ENCODE data around the gene TBCA.

The TBCA gene, protein sequence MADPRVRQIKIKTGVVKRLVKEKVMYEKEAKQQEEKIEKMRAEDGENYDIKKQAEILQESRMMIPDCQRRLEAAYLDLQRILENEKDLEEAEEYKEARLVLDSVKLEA

DNA sequence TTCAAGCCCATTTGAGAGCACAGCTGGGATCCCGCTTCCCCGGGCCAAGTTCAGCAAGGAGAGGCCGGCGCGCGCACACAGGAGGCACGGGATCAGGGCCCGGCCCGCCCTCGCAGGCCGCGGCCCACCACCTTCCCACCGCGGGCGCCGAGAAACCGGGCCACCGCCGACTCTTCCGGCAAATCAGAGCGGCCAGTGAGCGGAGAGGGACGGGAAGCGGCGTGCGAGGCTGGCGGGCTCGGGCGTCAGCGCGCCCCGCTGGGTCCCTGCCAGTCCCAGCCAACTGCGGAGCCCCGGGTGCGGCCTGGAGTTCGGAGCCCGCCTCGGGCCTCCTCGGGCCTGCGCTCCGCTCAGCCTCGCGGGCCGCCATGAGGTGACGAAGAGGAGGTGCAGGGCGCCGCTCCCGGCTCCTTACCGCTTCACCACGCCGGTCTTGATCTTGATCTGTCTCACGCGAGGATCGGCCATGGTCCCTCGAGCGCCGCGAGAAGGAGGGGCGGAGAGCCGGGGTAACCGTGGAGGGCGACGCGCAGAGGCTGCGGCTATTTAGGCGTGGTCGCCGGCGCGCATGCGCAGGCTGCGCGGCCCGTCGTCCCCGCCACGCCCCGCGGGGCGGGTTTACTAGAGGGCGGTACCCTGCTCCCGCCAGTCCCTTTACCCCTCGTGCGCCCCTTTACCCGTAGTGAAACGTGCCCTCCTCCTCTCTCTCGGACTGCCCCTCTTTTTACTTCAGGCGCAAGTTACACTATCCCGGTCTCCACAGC is at the start of gene TBCA:
Gene TBCA (minus strand): TSS at position 550 of the 764 bp plus-strand sequence. CDS start 82 bp downstream, at position 468.
- DNase-seq (ENCODE audit: extremely low read depth, low read depth): peak; percentile 86
- TF ChIP-seq, protein P1, sequence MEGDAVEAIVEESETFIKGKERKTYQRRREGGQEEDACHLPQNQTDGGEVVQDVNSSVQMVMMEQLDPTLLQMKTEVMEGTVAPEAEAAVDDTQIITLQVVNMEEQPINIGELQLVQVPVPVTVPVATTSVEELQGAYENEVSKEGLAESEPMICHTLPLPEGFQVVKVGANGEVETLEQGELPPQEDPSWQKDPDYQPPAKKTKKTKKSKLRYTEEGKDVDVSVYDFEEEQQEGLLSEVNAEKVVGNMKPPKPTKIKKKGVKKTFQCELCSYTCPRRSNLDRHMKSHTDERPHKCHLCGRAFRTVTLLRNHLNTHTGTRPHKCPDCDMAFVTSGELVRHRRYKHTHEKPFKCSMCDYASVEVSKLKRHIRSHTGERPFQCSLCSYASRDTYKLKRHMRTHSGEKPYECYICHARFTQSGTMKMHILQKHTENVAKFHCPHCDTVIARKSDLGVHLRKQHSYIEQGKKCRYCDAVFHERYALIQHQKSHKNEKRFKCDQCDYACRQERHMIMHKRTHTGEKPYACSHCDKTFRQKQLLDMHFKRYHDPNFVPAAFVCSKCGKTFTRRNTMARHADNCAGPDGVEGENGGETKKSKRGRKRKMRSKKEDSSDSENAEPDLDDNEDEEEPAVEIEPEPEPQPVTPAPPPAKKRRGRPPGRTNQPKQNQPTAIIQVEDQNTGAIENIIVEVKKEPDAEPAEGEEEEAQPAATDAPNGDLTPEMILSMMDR (IDR thresholded peaks at IDR 0.05; ENCODE audit: low read depth, low read length): no peak; the same call in 1 of the 2 replicates

DNA sequence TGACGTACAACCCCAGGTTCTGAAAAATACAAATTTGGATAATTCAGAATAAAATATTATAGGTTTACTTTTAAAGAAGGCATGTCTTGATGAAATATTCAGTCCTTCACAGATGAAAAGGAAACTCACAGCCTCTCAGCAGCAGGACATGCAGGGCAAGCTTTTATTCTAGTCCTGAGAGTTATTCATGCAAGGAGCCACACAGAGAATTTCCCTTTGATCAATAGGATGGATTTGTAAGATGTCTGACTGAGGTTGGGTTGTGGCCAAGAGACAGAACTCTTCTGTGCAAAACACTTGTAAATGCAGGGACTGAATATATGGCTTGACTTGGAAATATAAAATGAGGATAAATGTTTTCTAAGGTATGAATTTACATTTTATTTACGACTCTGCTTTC is 48.8 kb upstream of the TBCA start:
- no peak for DNase-seq (ENCODE audit: extremely low read depth, low read depth)

DNA sequence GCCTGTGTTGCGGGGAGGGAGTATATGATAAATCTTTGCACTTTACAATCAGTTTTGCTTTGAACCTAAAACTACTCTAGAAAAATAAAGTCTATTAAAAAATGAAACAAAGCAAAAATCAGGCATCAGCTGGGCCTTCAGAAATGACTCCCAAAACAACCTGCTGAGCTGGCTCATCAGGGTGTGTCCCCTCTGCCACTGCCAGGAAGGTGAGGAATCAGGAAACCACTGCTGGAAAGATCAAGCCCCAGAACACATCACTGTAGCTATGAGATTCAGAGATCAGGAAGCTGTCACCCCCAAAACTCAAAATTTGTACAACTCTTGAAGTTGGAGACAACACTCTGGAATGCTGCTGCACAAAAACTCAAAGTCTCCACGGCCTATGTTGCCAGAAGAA is 40.5 kb upstream of the TBCA start:
- TF ChIP-seq, protein P1 (IDR thresholded peaks at IDR 0.05; ENCODE audit: low read depth, low read length): no peak

More for the DNA sequence above, 48.8 kb upstream of the TBCA start:
- TF ChIP-seq, protein P1 (IDR thresholded peaks at IDR 0.05; ENCODE audit: low read depth, low read length): no peak

DNA sequence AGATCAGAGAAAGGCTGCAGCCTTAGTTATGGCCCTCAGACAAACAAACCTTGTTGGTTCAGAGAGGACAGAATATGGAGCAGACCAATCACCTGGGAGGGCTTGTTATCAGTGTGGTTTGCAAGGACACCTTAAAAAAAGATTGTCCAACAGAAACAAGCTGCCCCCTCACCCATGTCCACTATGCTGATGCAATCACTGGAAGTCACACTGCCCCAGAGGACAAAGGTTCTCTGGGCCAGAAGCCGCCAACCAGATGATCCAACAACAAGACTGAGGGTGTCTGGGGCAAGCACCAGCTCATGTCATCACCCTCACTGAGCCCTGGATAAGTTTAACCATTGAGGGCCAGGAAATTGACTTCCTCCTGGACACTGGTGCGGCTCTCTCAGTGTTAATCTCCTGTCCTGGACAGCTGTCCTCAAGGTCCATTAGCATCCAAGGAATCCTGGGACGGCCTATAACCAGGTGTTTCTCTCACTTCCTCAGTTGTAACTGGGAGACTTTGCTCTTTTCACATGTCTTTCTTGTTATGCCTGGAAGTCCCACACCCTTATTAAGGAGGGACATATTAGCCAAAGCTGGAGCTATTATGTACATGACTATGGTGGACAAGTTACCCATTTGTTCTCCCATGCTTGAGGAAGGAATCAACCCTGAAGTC is 36.9 kb upstream of the TBCA start:
- TF ChIP-seq, protein P1 (IDR thresholded peaks at IDR 0.05; ENCODE audit: low read depth, low read length): no peak
- no peak for DNase-seq (ENCODE audit: extremely low read depth, low read depth)

More for the DNA sequence above, 40.5 kb upstream of the TBCA start:
- DNase-seq (ENCODE audit: extremely low read depth, low read depth): no peak

DNA sequence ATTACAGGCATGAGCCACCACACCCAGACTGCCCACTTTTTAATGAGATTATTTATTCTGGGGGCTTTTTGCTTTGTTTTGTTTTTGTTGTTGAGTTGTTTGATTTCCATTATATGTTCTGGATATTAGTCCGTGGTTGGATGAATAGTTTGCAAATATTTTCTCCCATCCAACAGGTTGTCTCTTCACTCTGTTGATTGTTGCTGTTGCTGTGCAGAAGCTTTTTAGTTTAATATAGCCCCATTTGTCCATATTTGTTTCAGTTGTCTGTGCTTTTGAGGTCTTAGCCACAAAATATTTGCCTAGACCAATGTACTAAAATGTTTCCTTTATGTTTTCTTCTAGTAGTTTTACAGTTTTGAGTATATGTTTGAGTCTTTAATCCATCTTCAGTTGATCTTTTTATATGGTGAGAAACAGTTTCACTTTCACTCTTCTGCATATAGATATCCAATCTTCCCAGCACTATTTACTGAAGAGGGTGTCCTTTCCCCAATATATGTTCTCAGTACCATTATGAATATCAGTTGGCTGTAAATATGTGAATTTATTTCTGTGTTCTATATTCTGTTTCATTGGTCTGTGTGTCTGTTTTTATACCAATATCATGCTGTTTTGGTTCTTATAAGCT is 30.2 kb upstream of the TBCA start:
- TF ChIP-seq, protein P1 (IDR thresholded peaks at IDR 0.05; ENCODE audit: low read depth, low read length): no peak
- no peak for DNase-seq (ENCODE audit: extremely low read depth, low read depth)

DNA sequence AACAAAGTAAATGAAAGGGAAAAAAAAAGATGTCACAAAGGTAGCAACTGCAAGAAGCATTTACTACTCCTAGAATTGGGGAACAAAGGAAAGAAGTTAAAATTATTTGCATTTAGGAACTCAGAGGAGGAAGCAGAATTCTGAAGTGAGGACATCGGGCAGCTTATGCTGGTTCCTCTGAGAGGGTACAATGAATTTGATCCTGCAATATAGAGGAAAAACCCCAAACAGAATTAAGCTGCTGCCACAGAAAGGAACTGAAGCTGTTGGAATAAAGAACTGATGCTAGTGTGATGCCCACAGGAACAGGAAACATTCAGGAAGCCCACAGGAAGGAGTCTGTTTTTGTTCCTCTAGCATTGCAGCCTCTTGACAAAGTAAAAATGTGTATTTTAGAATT is 22.3 kb upstream of the TBCA start:
- DNase-seq (ENCODE audit: extremely low read depth, low read depth): no peak
- TF ChIP-seq, protein P1 (IDR thresholded peaks at IDR 0.05; ENCODE audit: low read depth, low read length): no peak

All from AG09319 (cell line).